GM12865 (cell line): ENCODE data around the gene ARHGEF17.

Source experiments
- DNase-seq: peaks from one replicate; pipeline ENCODE4 v3.0.0; 2010; ENCODE audit warnings: low read depth
- H3K4me3 ChIP-seq: 2 replicates; pipeline ENCODE4 v1.5.1; 2011; ENCODE audit warnings: mild to moderate bottlenecking, low read depth, low read length, control low read depth
- CTCF ChIP-seq: IDR thresholded peaks from 2 replicates; pipeline ENCODE4 v1.5.1; 2011; ENCODE audit warnings: low read length, control low read depth, low read depth, inconsistent platforms; ENCODE audit not compliant: insufficient read depth; ENCODE audit errors: missing control alignments

Gene ARHGEF17

GRCh38 chr11:73402834-73403185 is 94.7 kb downstream of the ARHGEF17 start:
- peak; percentile 43 for DNase-seq
- no peak overlapping the region for H3K4me3 ChIP-seq
- peak; percentile 30 for TF ChIP-seq CTCF

GRCh38 chr11:73403541-73403940 is 95.5 kb downstream of the ARHGEF17 start:
- DNase-seq: no peak
- H3K4me3 ChIP-seq: no peak overlapping the region
- TF ChIP-seq CTCF: no peak

DNA sequence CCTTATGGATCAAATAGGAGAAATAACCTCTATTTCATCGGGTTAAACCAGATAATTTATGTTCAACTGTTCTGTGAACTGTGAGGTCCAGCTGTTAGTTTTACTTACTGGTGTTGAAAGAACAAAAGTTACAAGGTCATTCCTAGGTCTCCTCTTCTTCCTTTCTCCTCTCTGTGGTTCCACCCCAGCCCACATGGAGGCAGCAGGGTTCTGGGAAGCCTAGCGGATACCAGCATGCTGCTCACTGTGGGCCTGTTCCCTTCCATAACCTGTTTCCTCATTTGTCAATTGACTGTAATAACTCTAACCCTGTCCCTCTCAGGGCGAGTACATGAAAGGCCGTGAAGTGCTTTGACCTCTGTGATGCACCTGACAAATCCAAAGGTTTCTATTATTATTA is 96.0 kb downstream of the ARHGEF17 start:
- no peak overlapping the region for H3K4me3 ChIP-seq
- DNase-seq: no peak
- peak; percentile 2 for TF ChIP-seq CTCF

DNA sequence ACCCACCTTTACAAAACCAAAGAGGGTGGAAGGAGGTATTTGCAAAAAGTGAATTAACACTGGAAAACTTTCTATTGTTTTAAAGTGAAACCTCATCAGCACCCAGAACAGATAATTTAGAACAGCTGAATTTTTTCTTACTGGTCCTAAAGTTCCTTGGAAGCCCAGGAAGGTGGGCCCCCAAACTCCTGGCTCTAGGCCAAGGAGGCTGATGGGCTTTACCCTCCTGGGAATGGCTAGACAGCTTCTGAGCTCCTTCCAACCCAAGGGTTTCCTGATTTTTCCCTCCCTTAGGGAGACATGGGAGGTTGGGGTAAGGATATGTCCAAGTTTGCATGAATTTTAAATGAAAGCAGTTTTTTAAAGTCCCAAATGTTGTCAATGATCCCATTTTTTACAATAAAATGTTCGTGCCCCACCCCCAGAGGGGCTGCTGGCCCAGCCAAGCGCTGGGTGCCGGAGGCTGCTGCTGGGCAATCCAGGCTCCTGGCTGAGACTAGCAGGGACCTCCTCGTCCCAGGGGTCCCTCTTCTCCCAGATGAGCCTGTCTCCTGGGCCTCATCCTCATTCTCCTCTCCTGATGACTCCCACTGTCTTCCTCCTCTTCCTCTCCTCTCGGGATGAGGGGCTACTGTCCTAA is 96.5 kb downstream of the ARHGEF17 start:
- DNase-seq: no peak
- no peak overlapping the region for H3K4me3 ChIP-seq
- TF ChIP-seq CTCF: no peak

DNA sequence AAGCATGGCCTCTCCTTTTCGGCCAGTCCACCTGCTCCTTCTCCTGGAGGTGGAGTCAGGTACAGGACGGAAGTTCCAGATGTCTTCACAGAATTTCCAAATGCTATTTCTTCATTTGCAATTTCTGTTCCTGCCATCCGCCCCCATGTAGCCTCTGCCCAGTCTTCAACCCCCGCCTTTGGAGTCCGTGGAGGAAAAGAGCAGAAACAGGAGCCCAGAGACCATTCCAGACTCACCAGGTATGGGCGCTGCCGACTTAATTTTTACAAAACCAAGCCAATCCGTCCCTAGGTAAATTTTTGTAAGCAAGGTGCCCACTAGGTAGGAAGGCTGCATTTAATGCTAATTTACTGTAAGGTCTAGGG is 97.1 kb downstream of the ARHGEF17 start:
- no peak for DNase-seq
- TF ChIP-seq CTCF: no peak
- H3K4me3 ChIP-seq: no peak overlapping the region

DNA sequence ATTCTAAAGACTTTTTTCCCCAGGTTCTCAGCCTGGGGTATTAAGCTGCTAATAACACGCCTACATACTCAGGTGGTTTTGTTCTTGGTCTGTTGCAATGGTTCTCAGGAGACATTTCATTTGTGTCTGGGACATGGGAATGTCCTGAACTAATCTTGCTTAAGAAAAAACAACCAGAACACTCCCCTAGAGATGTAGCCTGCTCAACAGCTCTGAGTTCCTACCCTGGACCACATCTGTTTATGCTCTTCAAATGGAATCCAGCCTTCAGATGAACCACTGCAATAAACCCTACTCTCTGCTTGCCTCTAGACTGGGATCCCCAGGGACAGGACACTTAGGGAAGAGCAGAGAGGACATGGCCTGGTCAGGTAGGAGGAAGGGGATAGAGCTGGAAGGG is 98.1 kb downstream of the ARHGEF17 start:
- DNase-seq: no peak
- TF ChIP-seq CTCF: no peak
- no peak overlapping the region for H3K4me3 ChIP-seq

- no peak for TF ChIP-seq CTCF
- H3K4me3 ChIP-seq: no peak overlapping the region
- no peak for DNase-seq
Observed at GRCh38 chr11:73406619-73407018, 98.5 kb downstream of the ARHGEF17 start.
